Erythroblast (primary cell): ENCODE data around the gene STPG4.

ENCODE experiments used
- GATA1 ChIP-seq: IDR thresholded peaks from 2 replicates; pipeline ENCODE4 v1.6.1; 2011; ENCODE audit warnings: low read depth, mild to moderate bottlenecking, control low read depth, low read length, moderate library complexity
- POLR2A ChIP-seq: IDR thresholded peaks from 2 replicates; pipeline ENCODE4 v1.6.1; 2011; ENCODE audit warnings: mild to moderate bottlenecking, low read length

GRCh38 chr2:47158576-47158975 is 3.5 kb upstream of the STPG4 start:
- TF ChIP-seq POLR2A (no peak), GATA1 (no peak)
